CD4-positive, alpha-beta T cell treated with Interleukin-17A for 4 hours (primary cell): ENCODE results near the gene RUFY4.
A peak's percentile ranks its signal among the peaks of the same experiment; 100 is the strongest.

Source experiments
- DNase-seq: peaks from one replicate; pipeline ENCODE4 v3.0.0-alpha.2; 2020; ENCODE audit warnings: mixed read lengths

RUFY4 gene

GRCh38 chr2:218063896-218064295 is 5.2 kb upstream of the RUFY4 start:
- DNase-seq: no peak

- DNase-seq: no peak
Observed at GRCh38 chr2:218065239-218066006, 3.6 kb upstream of the RUFY4 start.

GRCh38 chr2:218066926-218067515 is 2.0 kb upstream of the RUFY4 start:
- DNase-seq: no peak

GRCh38 chr2:218067523-218067922 is 1.5 kb upstream of the RUFY4 start:
- no peak for DNase-seq

GRCh38 chr2:218069606-218070300 is 700 bp downstream of the RUFY4 start:
- DNase-seq: no peak

- no peak for DNase-seq
Observed at GRCh38 chr2:218070587-218070986, 1.5 kb downstream of the RUFY4 start.

- DNase-seq: no peak
Observed at GRCh38 chr2:218071218-218071937, 2.3 kb downstream of the RUFY4 start.

GRCh38 chr2:218072002-218072401 is 2.9 kb downstream of the RUFY4 start:
- DNase-seq: no peak

GRCh38 chr2:218072478-218073024 is 3.5 kb downstream of the RUFY4 start:
- no peak for DNase-seq

GRCh38 chr2:218073185-218073584 is 4.1 kb downstream of the RUFY4 start:
- DNase-seq: no peak

- peak; percentile 16 for DNase-seq
Observed at GRCh38 chr2:218074031-218074430, 5.0 kb downstream of the RUFY4 start.

GRCh38 chr2:218075975-218076811 is 7.1 kb downstream of the RUFY4 start:
- no peak for DNase-seq

- no peak for DNase-seq
Observed at GRCh38 chr2:218077464-218078216, 8.6 kb downstream of the RUFY4 start.

GRCh38 chr2:218079943-218080913 is 11.2 kb downstream of the RUFY4 start:
- DNase-seq: no peak

- DNase-seq: no peak
Observed at GRCh38 chr2:218081063-218081462, 12.0 kb downstream of the RUFY4 start.

- no peak for DNase-seq
Observed at GRCh38 chr2:218081695-218082094, 12.6 kb downstream of the RUFY4 start.

GRCh38 chr2:218082586-218083351 is 13.7 kb downstream of the RUFY4 start:
- no peak for DNase-seq

GRCh38 chr2:218083352-218083676 is 14.3 kb downstream of the RUFY4 start:
- no peak for DNase-seq

- no peak for DNase-seq
Observed at GRCh38 chr2:218086478-218086877, 17.4 kb downstream of the RUFY4 start.
